ENCODE results near the gene UNC119.

DNA sequence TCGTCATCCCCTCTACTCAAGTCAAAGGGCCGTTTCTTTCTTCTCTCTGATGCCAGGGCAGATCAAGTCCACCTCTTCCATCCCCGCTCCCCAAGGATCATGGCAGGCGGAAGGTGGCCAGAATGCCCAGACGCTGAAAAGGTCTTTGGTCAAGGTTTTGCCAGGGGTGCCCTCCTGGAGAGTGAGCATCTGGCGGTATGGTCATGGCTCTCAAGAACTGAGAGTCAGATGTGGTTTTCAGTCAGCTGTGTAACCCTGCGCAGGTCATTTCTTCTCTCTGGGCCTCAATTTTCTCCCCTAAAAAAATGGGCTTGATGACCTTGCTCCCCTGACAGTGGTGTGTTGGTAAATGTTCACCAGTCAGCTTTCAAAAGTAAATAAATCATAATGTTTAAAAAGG, 33.8 kb downstream of the UNC119 start:
- TF ChIP-seq, protein P1, sequence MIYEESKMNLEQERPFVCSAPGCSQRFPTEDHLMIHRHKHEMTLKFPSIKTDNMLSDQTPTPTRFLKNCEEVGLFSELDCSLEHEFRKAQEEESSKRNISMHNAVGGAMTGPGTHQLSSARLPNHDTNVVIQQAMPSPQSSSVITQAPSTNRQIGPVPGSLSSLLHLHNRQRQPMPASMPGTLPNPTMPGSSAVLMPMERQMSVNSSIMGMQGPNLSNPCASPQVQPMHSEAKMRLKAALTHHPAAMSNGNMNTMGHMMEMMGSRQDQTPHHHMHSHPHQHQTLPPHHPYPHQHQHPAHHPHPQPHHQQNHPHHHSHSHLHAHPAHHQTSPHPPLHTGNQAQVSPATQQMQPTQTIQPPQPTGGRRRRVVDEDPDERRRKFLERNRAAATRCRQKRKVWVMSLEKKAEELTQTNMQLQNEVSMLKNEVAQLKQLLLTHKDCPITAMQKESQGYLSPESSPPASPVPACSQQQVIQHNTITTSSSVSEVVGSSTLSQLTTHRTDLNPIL (CRISPR knock-in tag; IDR thresholded peaks at IDR 0.05; ENCODE audit: low read depth): no peak
- TF ChIP-seq, protein P2, sequence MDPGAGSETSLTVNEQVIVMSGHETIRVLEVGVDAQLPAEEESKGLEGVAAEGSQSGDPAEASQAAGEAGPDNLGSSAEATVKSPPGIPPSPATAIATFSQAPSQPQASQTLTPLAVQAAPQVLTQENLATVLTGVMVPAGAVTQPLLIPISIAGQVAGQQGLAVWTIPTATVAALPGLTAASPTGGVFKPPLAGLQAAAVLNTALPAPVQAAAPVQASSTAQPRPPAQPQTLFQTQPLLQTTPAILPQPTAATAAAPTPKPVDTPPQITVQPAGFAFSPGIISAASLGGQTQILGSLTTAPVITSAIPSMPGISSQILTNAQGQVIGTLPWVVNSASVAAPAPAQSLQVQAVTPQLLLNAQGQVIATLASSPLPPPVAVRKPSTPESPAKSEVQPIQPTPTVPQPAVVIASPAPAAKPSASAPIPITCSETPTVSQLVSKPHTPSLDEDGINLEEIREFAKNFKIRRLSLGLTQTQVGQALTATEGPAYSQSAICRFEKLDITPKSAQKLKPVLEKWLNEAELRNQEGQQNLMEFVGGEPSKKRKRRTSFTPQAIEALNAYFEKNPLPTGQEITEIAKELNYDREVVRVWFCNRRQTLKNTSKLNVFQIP (CRISPR knock-in tag; IDR thresholded peaks at IDR 0.05; ENCODE audit: borderline replicate concordance, low read depth): no peak
- no peak for TF ChIP-seq ZC3H10 (CRISPR knock-in tag; IDR thresholded peaks at IDR 0.05)
- no peak for TF ChIP-seq ISL1 (CRISPR knock-in tag; IDR thresholded peaks at IDR 0.05)
- TF ChIP-seq ZFP30 (CRISPR knock-in tag; IDR thresholded peaks at IDR 0.05): no peak
- no peak for TF ChIP-seq CSDC2 (CRISPR knock-in tag; IDR thresholded peaks at IDR 0.05)
- TF ChIP-seq ZNF70 (CRISPR knock-in tag; IDR thresholded peaks at IDR 0.05): no peak
- TF ChIP-seq ESRRG (CRISPR knock-in tag; IDR thresholded peaks at IDR 0.05): no peak
- TF ChIP-seq, protein P3, sequence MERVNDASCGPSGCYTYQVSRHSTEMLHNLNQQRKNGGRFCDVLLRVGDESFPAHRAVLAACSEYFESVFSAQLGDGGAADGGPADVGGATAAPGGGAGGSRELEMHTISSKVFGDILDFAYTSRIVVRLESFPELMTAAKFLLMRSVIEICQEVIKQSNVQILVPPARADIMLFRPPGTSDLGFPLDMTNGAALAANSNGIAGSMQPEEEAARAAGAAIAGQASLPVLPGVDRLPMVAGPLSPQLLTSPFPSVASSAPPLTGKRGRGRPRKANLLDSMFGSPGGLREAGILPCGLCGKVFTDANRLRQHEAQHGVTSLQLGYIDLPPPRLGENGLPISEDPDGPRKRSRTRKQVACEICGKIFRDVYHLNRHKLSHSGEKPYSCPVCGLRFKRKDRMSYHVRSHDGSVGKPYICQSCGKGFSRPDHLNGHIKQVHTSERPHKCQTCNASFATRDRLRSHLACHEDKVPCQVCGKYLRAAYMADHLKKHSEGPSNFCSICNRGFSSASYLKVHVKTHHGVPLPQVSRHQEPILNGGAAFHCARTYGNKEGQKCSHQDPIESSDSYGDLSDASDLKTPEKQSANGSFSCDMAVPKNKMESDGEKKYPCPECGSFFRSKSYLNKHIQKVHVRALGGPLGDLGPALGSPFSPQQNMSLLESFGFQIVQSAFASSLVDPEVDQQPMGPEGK (CRISPR knock-in tag; IDR thresholded peaks at IDR 0.05; ENCODE audit: borderline replicate concordance): no peak
- TF ChIP-seq TOX (CRISPR knock-in tag; IDR thresholded peaks at IDR 0.05; ENCODE audit: borderline replicate concordance): no peak
- TF ChIP-seq BACH2 (CRISPR knock-in tag; IDR thresholded peaks at IDR 0.05; ENCODE audit: borderline replicate concordance): no peak

All from SK-N-SH treated with all-trans-retinoic acid at 6 μM for 48 hours (cell line).